ENCODE data around the gene CSNK2B.

Gene CSNK2B

GRCh38 chr6:31711233-31711632 is 45.4 kb downstream of the CSNK2B start:
- TF ChIP-seq CTCF (IDR thresholded peaks at IDR 0.05; ENCODE audit: poor library complexity, severe bottlenecking) = no peak
- Histone ChIP-seq H3K27me3 (ENCODE audit: insufficient read depth, poor library complexity, severe bottlenecking) (no peaks in the 10 kb centered on the region), H3K9me3 (ENCODE audit: severe bottlenecking) (no peaks in the 10 kb centered on the region), H3K27ac (ENCODE audit: poor library complexity, severe bottlenecking) (no peak overlapping the region), H3K36me3 (ENCODE audit: low read depth) (no peaks in the 10 kb centered on the region), H3K4me3 (ENCODE audit: severe bottlenecking) (no peak overlapping the region), H3K4me1 (ENCODE audit: insufficient read depth, poor library complexity, severe bottlenecking) (peaks cover 5% of the 10 kb centered on the region)
- ATAC-seq (ENCODE audit: low read depth) (peak; percentile 44), DNase-seq (ENCODE audit: low spot score) (no peak)

DNA sequence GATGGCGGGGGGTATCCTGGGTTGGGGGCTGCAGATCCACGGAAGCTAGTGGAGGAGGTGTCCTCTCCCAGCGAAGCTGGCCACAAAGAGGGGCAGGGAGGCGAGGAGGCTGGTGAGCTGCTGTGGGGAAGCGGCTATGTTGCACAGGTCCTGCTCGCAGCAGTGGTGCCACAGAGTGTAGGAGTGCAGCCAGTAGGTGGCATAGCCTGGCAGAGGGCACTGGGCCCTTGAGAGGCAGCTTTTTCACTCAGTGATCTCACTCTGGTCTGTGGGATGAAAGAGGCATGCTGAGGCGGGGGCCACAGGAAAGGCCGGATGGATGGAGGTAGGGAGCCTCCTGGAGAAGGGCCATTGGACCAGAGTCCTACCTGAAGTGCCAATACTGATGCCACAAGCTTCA is 46.4 kb downstream of the CSNK2B start:
- no peak for DNase-seq (ENCODE audit: low spot score)
- TF ChIP-seq CTCF (IDR thresholded peaks at IDR 0.05; ENCODE audit: poor library complexity, severe bottlenecking) = peak; percentile 36
- Histone ChIP-seq H3K36me3 (ENCODE audit: low read depth) (no peaks in the 10 kb centered on the region), H3K4me3 (ENCODE audit: severe bottlenecking) (no peak overlapping the region), H3K27me3 (ENCODE audit: insufficient read depth, poor library complexity, severe bottlenecking) (no peaks in the 10 kb centered on the region), H3K27ac (ENCODE audit: poor library complexity, severe bottlenecking) (no peak overlapping the region), H3K9me3 (ENCODE audit: severe bottlenecking) (no peaks in the 10 kb centered on the region), H3K4me1 (ENCODE audit: insufficient read depth, poor library complexity, severe bottlenecking) (peaks cover 5% of the 10 kb centered on the region)
- peak; percentile 77 for ATAC-seq (ENCODE audit: low read depth)

DNA sequence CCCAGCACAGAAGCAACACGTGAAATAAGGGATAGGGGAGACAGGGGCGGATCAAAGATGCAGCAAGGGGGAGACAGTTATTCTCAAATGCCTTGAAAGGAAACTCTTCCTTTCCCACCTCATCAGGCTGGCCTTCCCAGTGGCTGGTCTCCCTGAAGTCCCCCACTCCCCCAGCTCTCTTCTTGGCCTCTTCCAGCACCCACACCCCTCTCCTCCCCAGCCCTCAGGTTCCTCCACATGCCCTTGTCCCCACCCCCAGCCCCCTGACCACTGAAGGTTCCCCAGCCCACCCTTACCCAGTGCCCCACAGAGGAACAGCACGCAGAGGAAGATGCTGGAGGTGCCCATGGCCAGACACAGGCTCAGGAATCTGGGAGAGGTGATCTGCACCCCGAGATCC is 47.6 kb downstream of the CSNK2B start:
- DNase-seq (ENCODE audit: low spot score) (no peak), ATAC-seq (ENCODE audit: low read depth) (no peak)
- H3K4me3 ChIP-seq (ENCODE audit: severe bottlenecking) = no peak overlapping the region
- H3K4me1 ChIP-seq (ENCODE audit: insufficient read depth, poor library complexity, severe bottlenecking) = peaks cover 17% of the 10 kb centered on the region
- TF ChIP-seq CTCF (IDR thresholded peaks at IDR 0.05; ENCODE audit: poor library complexity, severe bottlenecking) = no peak
- no peaks in the 10 kb centered on the region for H3K9me3 ChIP-seq (ENCODE audit: severe bottlenecking)
- no peak overlapping the region for H3K27ac ChIP-seq (ENCODE audit: poor library complexity, severe bottlenecking)
- no peaks in the 10 kb centered on the region for H3K36me3 ChIP-seq (ENCODE audit: low read depth)
- H3K27me3 ChIP-seq (ENCODE audit: insufficient read depth, poor library complexity, severe bottlenecking) = no peaks in the 10 kb centered on the region

DNA sequence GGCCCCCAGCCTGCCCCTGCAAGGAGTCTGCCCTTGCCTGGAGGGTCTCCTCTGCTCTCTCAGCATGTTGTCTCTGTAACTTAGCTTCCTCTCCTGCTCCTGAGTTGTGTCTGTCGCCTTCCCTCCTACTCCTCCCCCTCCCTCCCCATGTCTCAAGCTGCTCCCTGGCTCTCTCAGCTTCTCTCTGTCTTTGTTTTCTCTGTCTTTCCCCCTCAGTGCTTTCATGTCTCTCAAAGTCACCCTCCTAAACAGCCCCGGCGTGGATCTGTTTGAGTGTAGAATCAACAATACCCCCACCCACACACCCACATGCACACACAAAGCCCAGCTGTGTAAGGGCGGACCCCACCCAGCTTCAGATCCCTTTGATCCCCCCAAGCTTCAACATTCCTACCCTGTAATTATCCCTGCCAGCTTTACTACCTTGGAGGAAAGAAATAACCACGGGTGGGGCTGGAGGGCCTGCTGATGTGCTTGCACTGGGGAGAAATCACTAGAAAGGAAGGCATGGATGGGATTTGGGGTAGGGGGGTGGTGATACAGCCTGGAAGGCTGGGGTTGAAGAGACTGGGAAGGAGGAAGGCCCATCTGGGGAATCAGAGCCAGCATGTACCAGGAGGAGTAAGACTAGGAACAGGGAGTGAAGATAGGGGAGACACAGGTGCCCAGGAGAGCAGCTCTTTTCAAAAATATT is 48.3 kb downstream of the CSNK2B start:
- no peak for TF ChIP-seq CTCF (IDR thresholded peaks at IDR 0.05; ENCODE audit: poor library complexity, severe bottlenecking)
- DNase-seq (ENCODE audit: low spot score) (no peak), ATAC-seq (ENCODE audit: low read depth) (no peak)
- Histone ChIP-seq H3K4me3 (ENCODE audit: severe bottlenecking) (no peak overlapping the region), H3K9me3 (ENCODE audit: severe bottlenecking) (no peaks in the 10 kb centered on the region), H3K4me1 (ENCODE audit: insufficient read depth, poor library complexity, severe bottlenecking) (peaks cover 21% of the 10 kb centered on the region), H3K27ac (ENCODE audit: poor library complexity, severe bottlenecking) (no peak overlapping the region), H3K27me3 (ENCODE audit: insufficient read depth, poor library complexity, severe bottlenecking) (no peaks in the 10 kb centered on the region), H3K36me3 (ENCODE audit: low read depth) (no peaks in the 10 kb centered on the region)
